Stimulated activated effector memory CD8-positive, alpha-beta T cell treated with anti-CD3 and anti-CD28 coated beads, Interleukin-12 subunit alpha, Interleukin-12 subunit beta, amount 100 ng/mL, for 72 hours (primary cell): ENCODE data around the gene RSPH6A.

Experiments used
- ATAC-seq: fragments of 150-1000 bp; cut with Tn5 transposase; 2 replicates; pipeline ENCODE4 v1.10.0; 2021
- DNase-seq, 2 donors: peaks; one replicate each; pipeline ENCODE4 v3.0.0; 2021 to 2022; ENCODE audit warnings: low spot score in 2 of 2
- H3K27ac Mint-ChIP-seq: one replicate; pipeline ENCODE4 v1.8.0; 2022; ENCODE audit warnings: mild to moderate bottlenecking, mixed read lengths
- H3K36me3 Mint-ChIP-seq: one replicate; pipeline ENCODE4 v1.8.0; 2022; ENCODE audit warnings: mild to moderate bottlenecking, mixed read lengths
- H3K4me1 Mint-ChIP-seq: one replicate; pipeline ENCODE4 v1.8.0; 2022; ENCODE audit warnings: mixed read lengths
- H3K4me3 Mint-ChIP-seq: one replicate; pipeline ENCODE4 v1.8.0; 2022; ENCODE audit warnings: mild to moderate bottlenecking, mixed read lengths
- H3K9me3 Mint-ChIP-seq: one replicate; pipeline ENCODE4 v1.8.0; 2022; ENCODE audit warnings: mixed read lengths

The RSPH6A gene

DNA sequence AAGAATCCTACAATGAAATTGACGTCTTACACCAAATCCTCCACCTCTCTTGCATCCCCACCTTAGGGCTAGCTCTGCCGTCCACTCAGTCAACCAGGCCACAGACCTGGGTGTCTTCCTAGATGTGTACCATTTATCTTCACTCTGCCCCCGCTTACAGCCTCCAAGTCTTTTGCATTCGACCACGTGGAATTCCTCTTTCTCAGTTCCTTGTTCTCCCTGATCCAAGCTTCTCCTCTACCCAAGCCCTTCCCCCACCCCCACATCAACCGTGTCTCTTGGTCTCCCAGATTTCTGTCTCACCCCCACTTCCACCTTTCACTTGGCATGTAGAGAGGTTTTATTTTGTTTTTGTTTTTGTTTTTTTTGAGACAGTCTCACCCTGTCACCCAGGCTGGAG lies 21.2 kb downstream of the RSPH6A start:
- Mint-ChIP-seq H3K27ac (peak overlapping the region; percentile 77), H3K9me3 (no peaks in the 10 kb centered on the region), H3K36me3 (peaks cover 52% of the 10 kb centered on the region), H3K4me3 (no peak overlapping the region), H3K4me1 (peaks cover 42% of the 10 kb centered on the region)
- DNase-seq: no peak
- no peak for ATAC-seq

DNA sequence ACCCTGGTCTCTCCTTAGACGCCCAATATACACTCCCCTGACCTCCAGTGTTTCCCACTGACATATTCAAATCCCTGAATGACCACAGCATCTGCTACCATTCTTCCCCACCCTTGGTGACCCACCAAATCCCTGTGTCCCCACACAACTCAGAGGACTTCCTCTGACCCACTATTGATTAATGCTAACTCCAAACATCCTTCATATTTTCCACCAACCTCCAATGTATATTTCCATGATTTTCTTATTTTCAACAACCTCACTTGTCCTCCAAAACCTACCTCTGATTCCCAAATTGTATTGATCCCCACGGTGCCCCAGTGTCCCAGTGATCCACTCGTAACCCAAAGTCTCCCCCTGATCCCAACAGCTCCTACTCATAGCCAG lies 21.9 kb downstream of the RSPH6A start:
- peak overlapping the region; percentile 94 for H3K4me3 Mint-ChIP-seq

GRCh38 chr19:45792470-45793177 lies 22.5 kb downstream of the RSPH6A start, which contains the start of gene DMWD:
Gene DMWD (minus strand): TSS chr19:45792845. CDS start chr19:45792756, 89 bp downstream.
- Mint-ChIP-seq H3K4me1 (peaks cover 50% of the 10 kb centered on the region), H3K4me3 (peak within 1 kb of the TSS; percentile 94), H3K36me3 (peaks cover 65% of the 10 kb centered on the region), H3K27ac (peak within 1 kb of the TSS; percentile 92), H3K9me3 (no peaks in the 10 kb centered on the region)
- ATAC-seq: peak; percentile 93
- peak; percentile 99 to 100 for DNase-seq

More for the DNA sequence above, 21.9 kb downstream of the RSPH6A start:
- DNase-seq (no peak), ATAC-seq (no peak)
- H3K4me1 Mint-ChIP-seq: peaks cover 45% of the 10 kb centered on the region
- no peaks in the 10 kb centered on the region for H3K9me3 Mint-ChIP-seq
- peak overlapping the region; percentile 77 for H3K27ac Mint-ChIP-seq
- H3K36me3 Mint-ChIP-seq: peaks cover 59% of the 10 kb centered on the region

DNA sequence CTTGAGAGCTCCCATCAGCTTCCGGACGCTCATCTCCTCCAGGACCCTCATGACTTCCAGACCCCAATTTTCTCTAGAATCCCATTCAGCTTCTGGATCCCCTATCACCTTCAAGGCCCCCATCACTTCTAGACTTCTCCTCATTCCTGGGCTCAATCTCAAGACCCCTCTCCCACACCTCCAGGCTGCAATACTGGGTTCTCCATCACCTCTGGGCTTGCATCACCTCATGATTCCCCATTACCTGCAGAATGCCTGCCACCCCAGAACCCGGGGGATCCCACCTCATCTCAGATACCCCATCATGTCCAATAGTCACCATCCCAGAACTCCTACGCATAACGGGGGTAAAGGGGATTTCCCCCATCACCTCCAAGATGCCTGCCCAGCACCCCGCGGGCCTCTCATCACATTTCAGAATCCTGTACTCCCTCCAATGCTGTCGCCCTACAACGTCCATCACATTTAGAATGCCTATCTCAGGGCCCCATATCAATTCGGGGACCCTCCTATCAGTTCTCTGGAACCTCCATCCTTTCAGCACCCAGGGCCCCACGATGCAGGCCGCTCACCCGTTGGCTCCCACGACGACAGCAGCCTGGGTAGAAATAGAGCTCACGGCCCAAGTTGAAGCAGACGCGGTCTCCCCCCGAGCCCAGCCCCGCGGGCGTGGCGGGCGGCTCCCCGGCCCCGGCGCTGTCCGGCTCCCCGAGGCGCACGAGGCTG lies 23.2 kb downstream of the RSPH6A start:
- Mint-ChIP-seq H3K4me3 (peak overlapping the region; percentile 94), H3K9me3 (no peaks in the 10 kb centered on the region), H3K4me1 (peaks cover 50% of the 10 kb centered on the region), H3K36me3 (peaks cover 70% of the 10 kb centered on the region), H3K27ac (peak overlapping the region; percentile 92)
- DNase-seq (no peak), ATAC-seq (peak; percentile 45)

GRCh38 chr19:45790942-45791341 lies 24.2 kb downstream of the RSPH6A start:
- peaks cover 79% of the 10 kb centered on the region for H3K36me3 Mint-ChIP-seq
- no peak for ATAC-seq

DNA sequence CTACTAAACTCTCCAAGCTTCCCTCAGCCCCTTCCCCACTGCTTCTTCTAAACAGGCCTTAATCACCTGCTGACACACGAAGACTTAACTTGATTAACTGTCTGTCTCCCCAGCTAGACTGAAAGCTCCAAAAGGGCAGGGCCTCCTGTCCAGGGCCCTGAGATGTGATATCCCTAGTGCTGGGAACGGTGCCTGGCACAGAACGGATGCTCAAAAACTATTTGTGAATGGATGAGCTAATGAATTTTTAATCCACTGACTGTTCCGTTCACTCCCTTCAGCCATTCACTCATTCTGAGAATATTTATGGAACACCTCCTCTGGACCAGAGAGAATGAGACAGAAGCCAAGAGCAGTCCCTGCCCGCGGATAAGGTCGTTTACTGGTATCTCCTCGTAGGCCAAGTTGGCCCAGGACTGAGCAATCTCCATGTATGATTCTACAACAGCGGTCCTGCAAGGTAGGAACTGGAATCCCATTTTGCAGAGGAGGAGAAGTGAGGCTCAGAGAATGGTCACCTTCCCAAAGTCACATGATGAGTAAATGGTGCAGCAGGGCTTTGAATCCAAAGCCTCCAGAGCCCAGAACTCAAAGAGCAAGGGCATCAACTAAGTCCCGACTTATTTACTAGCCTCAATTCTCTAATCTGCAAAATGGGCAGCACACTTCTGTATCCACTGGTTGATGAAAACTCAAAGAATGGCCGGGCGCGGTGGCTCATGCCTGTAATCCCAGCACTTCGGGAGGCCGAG lies 25.9 kb downstream of the RSPH6A start:
- Mint-ChIP-seq H3K9me3 (no peaks in the 10 kb centered on the region), H3K27ac (no peak overlapping the region), H3K4me1 (peaks cover 44% of the 10 kb centered on the region), H3K4me3 (no peak overlapping the region), H3K36me3 (peaks cover 79% of the 10 kb centered on the region)
- DNase-seq: no peak
- ATAC-seq: no peak

More at GRCh38 chr19:45790942-45791341, 24.2 kb downstream of the RSPH6A start:
- H3K27ac Mint-ChIP-seq: no peak overlapping the region
- no peaks in the 10 kb centered on the region for H3K9me3 Mint-ChIP-seq
- DNase-seq: no peak
- peak overlapping the region; percentile 94 for H3K4me3 Mint-ChIP-seq
- peaks cover 50% of the 10 kb centered on the region for H3K4me1 Mint-ChIP-seq

GRCh38 chr19:45786533-45786894 lies 28.6 kb downstream of the RSPH6A start:
- Mint-ChIP-seq H3K36me3 (peaks cover 53% of the 10 kb centered on the region), H3K9me3 (no peaks in the 10 kb centered on the region), H3K27ac (no peak overlapping the region), H3K4me3 (no peak overlapping the region), H3K4me1 (peaks cover 23% of the 10 kb centered on the region)
- ATAC-seq (no peak), DNase-seq (no peak)

DNA sequence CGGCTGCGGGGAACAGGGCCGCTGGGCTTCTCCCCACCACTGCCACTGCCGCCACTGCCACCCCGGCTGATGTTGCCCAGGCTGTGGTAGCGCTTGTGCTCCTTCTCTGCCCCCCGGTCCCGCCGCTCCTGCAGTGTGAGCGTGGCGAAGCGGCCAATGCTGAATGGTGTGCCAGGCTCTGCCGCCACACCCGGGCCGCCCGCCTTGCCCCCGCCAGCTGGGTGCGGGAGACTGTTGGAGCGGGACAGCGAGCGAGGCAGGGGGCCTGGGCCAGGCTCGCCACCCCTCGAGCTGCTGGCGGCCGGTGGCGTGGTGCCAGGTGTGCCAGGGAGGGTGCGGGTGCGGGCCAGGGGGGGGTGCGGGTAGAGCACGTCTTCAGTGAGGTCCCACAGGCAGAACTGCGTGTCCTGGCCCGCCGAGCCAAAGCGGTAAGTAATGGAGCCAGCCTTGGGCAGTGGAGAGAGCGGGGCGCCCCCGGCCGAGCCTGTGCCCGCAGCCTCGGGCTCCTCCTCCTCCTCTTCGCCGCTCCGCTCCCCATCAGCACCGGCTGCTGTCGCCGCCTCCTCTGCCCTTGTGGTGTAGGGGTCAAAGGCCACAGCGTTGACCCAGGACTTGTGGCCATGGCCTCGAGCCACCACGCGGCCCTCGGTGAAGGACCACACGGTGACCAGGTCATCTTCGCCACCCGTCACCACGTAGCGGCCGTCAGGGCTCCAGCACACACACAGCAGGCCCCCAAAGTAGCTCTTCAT lies 29.2 kb downstream of the RSPH6A start:
- Mint-ChIP-seq H3K9me3 (no peaks in the 10 kb centered on the region), H3K4me3 (no peak overlapping the region), H3K36me3 (peaks cover 48% of the 10 kb centered on the region), H3K27ac (no peak overlapping the region), H3K4me1 (peaks cover 20% of the 10 kb centered on the region)
- no peak for DNase-seq
- ATAC-seq: no peak

GRCh38 chr19:45785097-45785496 lies 30.0 kb downstream of the RSPH6A start:
- Mint-ChIP-seq H3K9me3 (no peaks in the 10 kb centered on the region), H3K4me3 (no peak overlapping the region), H3K4me1 (peaks cover 19% of the 10 kb centered on the region), H3K36me3 (peaks cover 39% of the 10 kb centered on the region), H3K27ac (no peak overlapping the region)
- ATAC-seq (no peak), DNase-seq (no peak)

DNA sequence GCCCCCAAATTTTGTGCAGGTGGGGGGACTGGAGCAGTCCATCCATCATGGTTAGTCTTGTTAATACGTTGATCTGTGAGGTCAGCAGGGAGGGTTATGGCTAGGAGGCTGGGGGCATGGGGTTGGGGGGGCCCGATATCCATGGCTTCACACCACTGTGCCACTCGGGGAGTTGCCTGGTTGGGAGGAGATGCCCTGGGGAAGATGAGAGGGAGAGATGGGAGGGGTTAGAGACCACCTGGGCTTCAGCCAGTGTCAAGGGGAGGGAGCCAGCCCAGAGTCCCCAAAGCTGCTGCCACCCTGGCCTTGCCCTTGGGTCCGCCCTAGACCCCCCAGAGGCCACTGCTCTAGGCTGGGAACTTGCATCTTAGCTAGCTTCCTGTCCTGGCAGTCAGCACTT lies 31.0 kb downstream of the RSPH6A start:
- Mint-ChIP-seq H3K36me3 (peaks cover 36% of the 10 kb centered on the region), H3K4me1 (peaks cover 29% of the 10 kb centered on the region), H3K9me3 (no peaks in the 10 kb centered on the region), H3K27ac (no peak overlapping the region), H3K4me3 (no peak overlapping the region)
- ATAC-seq (no peak), DNase-seq (no peak)

DNA sequence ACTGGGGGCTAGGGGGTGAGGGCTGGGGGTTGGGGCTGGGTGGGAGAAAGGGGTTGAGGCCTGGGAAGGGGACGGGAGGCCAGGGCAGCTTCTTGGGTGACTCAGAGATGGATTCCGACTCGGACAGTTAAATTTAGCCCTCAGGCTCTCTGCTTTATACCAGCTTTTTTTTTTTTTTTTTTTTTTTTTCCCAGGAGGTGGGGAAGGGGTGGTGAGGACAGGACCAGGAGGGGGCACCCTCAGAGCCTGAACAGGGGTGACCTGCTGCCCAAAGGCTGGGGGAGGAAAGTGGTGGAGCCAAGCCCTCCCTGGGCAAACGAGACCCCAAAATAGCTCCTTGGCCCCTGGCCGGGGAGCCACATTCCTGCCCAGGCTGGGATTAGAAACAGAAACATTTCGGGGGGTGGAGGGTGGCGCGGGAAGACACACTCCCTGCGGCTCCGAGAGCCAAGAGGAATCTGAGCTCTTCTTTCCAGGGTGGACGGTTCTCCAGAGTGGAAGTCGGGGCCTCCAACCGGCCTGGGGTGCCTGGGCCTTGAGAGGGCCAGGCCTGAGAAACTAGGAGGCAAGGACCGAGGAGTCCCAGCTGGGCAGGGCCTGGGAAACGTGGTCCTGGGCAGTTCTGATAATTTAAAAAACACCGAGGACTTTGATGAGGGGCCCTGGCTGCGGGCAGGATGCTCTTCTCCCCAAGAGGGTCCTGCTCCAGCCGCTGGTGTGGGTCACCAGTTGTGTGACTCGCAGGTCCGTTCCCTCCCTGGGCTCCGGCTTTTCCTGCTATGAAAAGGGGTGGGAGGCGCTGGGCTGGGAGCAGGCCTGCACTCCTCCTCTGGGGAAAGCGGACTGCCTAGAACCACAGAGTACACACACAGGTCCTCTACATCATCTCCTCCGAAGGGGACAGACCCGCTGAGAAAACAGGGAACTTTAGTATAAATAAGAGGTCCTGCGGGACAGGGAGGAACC lies 32.0 kb downstream of the RSPH6A start:
- no peak overlapping the region for H3K27ac Mint-ChIP-seq
- H3K4me3 Mint-ChIP-seq: no peak overlapping the region
- peaks cover 30% of the 10 kb centered on the region for H3K36me3 Mint-ChIP-seq
- ATAC-seq (no peak), DNase-seq (no peak)
- peaks cover 31% of the 10 kb centered on the region for H3K4me1 Mint-ChIP-seq
- H3K9me3 Mint-ChIP-seq: no peaks in the 10 kb centered on the region

DNA sequence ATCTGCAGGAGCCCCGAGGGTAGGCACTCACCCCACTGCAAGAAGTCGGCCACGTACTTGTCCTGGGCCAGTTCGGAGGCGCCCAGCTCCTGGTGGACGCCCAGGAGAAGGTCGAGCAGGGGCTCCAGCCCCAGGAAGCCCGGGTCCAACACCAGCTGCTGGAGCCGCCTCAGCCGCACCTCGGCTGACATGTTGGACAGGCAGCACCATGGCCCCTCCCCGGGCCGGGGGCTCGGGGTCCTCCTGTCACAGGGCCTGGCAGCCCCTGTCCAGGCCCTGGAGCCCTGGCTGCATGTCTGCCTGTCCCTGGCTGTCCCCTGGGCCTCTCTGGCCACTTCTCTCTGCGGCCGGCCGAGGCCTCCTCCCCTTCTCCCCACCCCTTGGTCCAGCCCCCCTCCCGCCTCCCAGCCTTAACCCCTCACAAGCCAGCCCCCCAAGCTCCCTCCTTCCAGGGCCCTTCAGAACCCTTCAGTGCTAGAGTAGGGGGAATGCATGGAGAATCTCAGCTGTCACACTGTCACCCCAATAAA lies 32.9 kb downstream of the RSPH6A start, which contains the start of gene DMPK:
TSS of gene DMPK (minus strand) at position 329 of the 530 bp plus-strand sequence. CDS start at position 191, 138 bp downstream.
- no peaks in the 10 kb centered on the region for H3K9me3 Mint-ChIP-seq
- ATAC-seq: no peak
- no peak within 1 kb of the TSS for H3K27ac Mint-ChIP-seq
- peaks cover 22% of the 10 kb centered on the region for H3K36me3 Mint-ChIP-seq
- peaks cover 26% of the 10 kb centered on the region for H3K4me1 Mint-ChIP-seq
- DNase-seq: no peak
- no peak within 1 kb of the TSS for H3K4me3 Mint-ChIP-seq

DNA sequence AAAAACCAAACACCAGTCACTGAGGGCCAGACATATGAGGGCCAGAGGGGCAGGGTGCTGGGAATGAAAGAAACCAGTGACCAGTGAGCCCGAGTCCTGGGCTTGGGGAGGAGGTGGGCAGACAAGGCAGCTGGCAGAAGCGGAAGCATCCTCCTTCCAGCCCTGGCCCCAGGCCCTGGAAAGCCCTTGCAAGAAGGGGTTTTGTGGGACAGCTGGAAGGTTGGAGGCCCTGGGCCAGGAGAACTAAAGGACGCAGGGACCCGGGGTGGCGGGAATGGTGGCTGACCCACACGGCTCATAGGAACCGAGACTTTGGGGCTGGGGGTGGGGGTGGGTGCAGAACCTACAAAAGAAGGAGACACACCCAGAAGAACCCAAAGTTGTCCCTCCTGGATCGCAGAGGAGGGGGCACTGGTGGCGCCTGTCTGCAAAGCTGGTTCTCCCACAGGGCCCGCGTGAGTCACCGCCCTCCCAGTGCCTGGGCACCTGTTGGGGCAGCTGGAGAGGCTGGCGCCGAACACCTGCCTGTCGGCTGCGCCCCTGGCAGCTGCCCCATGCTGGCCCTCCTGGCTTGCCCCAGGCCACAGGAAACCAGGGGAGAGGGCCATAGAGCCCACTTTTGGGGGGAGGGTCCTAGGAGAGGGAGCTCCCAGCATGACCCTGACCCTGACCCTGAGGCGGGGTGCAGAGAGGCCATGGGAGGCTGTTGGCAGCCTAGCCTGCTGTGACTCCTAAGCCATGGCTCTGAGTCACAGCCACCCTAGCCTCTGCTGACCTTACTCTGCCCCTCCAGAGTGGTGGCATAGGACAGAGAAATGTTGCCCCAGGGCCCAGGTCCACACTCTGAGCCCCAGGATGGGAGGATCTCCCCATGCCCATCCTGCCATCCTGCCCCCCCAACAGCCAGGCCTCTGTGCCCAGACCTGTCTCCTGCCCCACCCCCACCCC lies 33.6 kb downstream of the RSPH6A start:
- Mint-ChIP-seq H3K27ac (peak overlapping the region; percentile 5), H3K36me3 (peaks cover 24% of the 10 kb centered on the region), H3K4me1 (peaks cover 26% of the 10 kb centered on the region), H3K4me3 (no peak overlapping the region), H3K9me3 (no peaks in the 10 kb centered on the region)
- ATAC-seq (no peak), DNase-seq (no peak)
